Measurements from ENCODE around the gene CEP57L1.
"Not testable (repeated sequence)": the region's sequence is repeated elsewhere in the genome, so short reads cannot be mapped to it uniquely, and the experiment has no call there.

DNA sequence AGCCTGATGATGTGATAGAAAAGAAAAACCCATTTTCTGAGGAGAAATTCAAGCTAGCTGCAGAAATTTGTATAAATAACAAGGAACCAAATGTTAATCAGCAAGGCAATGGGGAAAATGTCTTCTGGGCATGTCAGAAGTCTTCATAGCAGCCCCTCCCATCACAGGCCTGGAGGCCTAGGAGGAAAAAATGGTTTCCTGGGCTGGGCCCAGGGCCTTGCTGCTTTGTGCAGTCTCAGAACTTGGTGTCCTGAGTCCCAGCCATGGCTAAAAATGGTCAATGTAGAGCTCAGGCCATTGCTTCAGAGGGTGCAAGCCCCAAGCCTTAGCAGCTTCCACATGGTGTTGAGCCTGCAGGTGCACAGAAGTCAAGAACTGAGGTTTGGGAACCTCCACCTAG is 96.1 kb downstream of the CEP57L1 start:
- TF ChIP-seq, protein P1, sequence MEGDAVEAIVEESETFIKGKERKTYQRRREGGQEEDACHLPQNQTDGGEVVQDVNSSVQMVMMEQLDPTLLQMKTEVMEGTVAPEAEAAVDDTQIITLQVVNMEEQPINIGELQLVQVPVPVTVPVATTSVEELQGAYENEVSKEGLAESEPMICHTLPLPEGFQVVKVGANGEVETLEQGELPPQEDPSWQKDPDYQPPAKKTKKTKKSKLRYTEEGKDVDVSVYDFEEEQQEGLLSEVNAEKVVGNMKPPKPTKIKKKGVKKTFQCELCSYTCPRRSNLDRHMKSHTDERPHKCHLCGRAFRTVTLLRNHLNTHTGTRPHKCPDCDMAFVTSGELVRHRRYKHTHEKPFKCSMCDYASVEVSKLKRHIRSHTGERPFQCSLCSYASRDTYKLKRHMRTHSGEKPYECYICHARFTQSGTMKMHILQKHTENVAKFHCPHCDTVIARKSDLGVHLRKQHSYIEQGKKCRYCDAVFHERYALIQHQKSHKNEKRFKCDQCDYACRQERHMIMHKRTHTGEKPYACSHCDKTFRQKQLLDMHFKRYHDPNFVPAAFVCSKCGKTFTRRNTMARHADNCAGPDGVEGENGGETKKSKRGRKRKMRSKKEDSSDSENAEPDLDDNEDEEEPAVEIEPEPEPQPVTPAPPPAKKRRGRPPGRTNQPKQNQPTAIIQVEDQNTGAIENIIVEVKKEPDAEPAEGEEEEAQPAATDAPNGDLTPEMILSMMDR (conservative IDR thresholded peaks at IDR 0.05 in 1 of 2, IDR thresholded peaks at IDR 0.05 in 1 of 2; ENCODE audit: low read depth in 1 of 2, low read length in 2 of 2), result not testable (repeated sequence)
- not testable (repeated sequence) for TF ChIP-seq EZH2 (IDR thresholded peaks at IDR 0.05; ENCODE audit: low read length, missing control alignments)

Measured in fibroblast of lung (primary cell).